ENCODE measurements around the gene RAB11FIP3. TPM values are rescaled to one million over a fixed set of nuclear protein-coding genes. Genes with fewer than 3 reads are reported as not detected.

RAB11FIP3 gene
- total and polyA plus RNA-seq, 9 donors = 18.0 to 58.1 (median 38.1) TPM

DNA sequence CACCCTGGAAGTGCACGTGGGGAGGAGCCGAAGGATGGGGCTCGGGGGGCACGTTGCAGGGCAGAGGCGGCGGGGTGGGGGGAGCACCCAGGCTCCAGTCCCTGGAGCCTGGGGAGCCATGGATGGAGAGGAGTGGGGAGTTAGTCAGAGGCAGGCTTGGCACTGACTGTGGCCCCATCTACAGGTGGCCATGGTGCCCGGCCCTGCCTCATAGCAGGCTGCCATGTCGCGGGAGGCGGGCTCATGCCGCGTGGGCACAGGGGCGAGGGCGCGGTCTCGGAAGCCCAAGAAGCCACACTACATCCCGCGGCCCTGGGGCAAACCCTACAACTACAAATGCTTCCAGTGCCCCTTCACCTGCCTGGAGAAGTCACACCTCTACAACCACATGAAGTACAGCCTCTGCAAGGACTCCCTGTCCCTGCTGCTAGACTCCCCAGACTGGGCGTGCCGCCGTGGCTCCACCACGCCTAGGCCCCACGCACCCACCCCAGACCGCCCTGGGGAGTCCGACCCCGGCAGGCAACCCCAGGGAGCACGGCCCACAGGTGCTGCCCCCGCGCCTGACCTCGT lies 137.7 kb downstream of the RAB11FIP3 start:
- DNase-seq = no peak
- peaks cover 3% of the 10 kb centered on the region for H3K27me3 ChIP-seq
- WGBS, 3 donors = 87 to 88% (median 87%) methylated on average over 24 to 30 of the region's 30 CpGs
- no peaks in the 10 kb centered on the region for H3K9me3 ChIP-seq
- H3K4me3 ChIP-seq = no peak overlapping the region
- H3K27ac ChIP-seq = no peak overlapping the region
- no peaks in the 10 kb centered on the region for H3K36me3 ChIP-seq
- TF ChIP-seq EP300 (IDR thresholded peaks at IDR 0.05) (no peak), POLR2A (IDR thresholded peaks at IDR 0.05) (no peak)
- TF ChIP-seq, protein P1, sequence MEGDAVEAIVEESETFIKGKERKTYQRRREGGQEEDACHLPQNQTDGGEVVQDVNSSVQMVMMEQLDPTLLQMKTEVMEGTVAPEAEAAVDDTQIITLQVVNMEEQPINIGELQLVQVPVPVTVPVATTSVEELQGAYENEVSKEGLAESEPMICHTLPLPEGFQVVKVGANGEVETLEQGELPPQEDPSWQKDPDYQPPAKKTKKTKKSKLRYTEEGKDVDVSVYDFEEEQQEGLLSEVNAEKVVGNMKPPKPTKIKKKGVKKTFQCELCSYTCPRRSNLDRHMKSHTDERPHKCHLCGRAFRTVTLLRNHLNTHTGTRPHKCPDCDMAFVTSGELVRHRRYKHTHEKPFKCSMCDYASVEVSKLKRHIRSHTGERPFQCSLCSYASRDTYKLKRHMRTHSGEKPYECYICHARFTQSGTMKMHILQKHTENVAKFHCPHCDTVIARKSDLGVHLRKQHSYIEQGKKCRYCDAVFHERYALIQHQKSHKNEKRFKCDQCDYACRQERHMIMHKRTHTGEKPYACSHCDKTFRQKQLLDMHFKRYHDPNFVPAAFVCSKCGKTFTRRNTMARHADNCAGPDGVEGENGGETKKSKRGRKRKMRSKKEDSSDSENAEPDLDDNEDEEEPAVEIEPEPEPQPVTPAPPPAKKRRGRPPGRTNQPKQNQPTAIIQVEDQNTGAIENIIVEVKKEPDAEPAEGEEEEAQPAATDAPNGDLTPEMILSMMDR (IDR thresholded peaks at IDR 0.05) = no peak
- intact Hi-C loops (cut with DNase I) = no loop called here
- peaks cover 27% of the 10 kb centered on the region for H3K4me1 ChIP-seq (ENCODE audit: insufficient read depth)

- intact Hi-C loops (cut with DNase I) = loop anchor here in 1 of 4 donors (5.0 kb wide), 1 partner anchor 102 kb away; the partner anchor contains the start of gene RHOT2
- WGBS, 3 donors = 69 to 87% (median 70%) methylated on average over 38 to 42 of the region's 42 CpGs
- no peak overlapping the region for H3K4me3 ChIP-seq
- no peak for TF ChIP-seq POLR2A (IDR thresholded peaks at IDR 0.05)
- TF ChIP-seq, protein P1 (IDR thresholded peaks at IDR 0.05) = no peak
- TF ChIP-seq EP300 (IDR thresholded peaks at IDR 0.05) = no peak
- H3K36me3 ChIP-seq = no peaks in the 10 kb centered on the region
- no peaks in the 10 kb centered on the region for H3K9me3 ChIP-seq
- DNase-seq = no peak
- H3K27me3 ChIP-seq = peaks cover 3% of the 10 kb centered on the region
- peaks cover 37% of the 10 kb centered on the region for H3K4me1 ChIP-seq (ENCODE audit: insufficient read depth)
- H3K27ac ChIP-seq = peak overlapping the region; percentile 19 to 80
Measured at GRCh38 chr16:564690-565418, 139.4 kb downstream of the RAB11FIP3 start.

DNA sequence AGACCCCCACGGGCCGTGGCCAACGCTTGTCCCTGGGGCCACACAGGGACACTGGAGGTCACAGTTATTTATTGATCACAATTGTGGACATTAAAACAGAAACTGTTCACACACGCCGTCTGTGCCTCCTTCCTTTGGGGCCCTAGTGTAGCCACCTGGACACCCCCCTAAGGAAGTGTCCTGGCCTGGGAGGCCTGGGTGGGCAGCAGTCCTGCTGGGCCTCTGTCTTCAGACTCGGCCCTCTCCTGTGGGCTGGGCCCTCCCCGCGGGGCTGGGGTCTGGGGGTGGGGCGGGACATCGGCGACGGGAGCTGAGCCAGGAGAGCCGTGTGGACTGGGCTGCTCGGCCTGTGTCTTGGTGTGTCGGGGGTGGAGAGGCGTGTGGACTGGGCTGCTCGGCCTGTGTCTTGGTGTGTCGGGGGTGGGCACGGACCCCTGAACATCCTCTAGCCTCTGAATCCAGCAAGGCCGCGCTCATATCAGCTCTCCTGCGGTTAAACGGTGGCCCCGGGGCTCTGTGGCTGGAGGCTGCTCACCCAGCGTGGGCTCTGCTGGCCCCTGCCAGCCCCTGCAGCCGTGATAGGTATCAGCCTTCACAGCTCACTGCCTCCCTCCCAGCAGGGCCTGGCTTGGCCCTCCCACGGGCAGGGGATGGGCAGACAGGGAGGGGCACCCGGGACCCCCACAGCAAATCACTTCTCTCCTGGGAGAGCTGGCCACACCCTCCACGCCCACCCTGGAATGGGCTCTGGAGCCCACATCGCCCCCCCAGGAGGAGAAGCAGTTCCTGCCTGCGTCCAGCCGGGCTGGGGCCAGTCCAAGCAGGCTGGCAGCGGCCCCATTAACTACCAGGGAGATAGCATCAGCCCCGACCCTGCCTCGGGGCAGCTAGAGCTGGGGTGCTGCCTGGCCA lies 140.2 kb downstream of the RAB11FIP3 start:
- Histone ChIP-seq H3K27me3 (peaks cover 3% of the 10 kb centered on the region), H3K4me1 (ENCODE audit: insufficient read depth) (peaks cover 37% of the 10 kb centered on the region), H3K27ac (peak overlapping the region; percentile 40 to 80), H3K4me3 (no peak overlapping the region), H3K9me3 (no peaks in the 10 kb centered on the region), H3K36me3 (no peaks in the 10 kb centered on the region)
- DNase-seq = peak in 4 of 5 donors; percentile 63 to 84 (median 78)
- whole genome bisulfite sequencing, 3 donors = 13 to 25% (median 15%) methylated on average over 32 to 35 of the region's 35 CpGs
- no peak for TF ChIP-seq POLR2A (IDR thresholded peaks at IDR 0.05)
- TF ChIP-seq EP300 (IDR thresholded peaks at IDR 0.05) = no peak
- TF ChIP-seq, protein P1 (IDR thresholded peaks at IDR 0.05) = no peak
- intact Hi-C loops (cut with DNase I) = loop anchor here in 1 of 4 donors (5.0 kb wide), 1 partner anchor 102 kb away; the partner anchor contains the start of gene RHOT2

All from ovary (tissue), 9 donors.